HepG2 (cell line): ENCODE results near the gene PHRF1. TPM values are rescaled to one million over a fixed set of nuclear protein-coding genes. Genes with fewer than 3 reads are reported as not detected.

Experiments used
- HNF4G ChIP-seq, 2 experiments: sonication (generic) in 1 of 2; formaldehyde crosslinking in 1 of 2; IDR thresholded peaks; 2 replicates each; pipeline versions ENCODE4 v1.4.0 to v1.6.1; 2011 to 2020; ENCODE audit warnings: borderline replicate concordance in 2 of 2, low read depth in 2 of 2, mild to moderate bottlenecking in 2 of 2, low read length in 1 of 2, missing genetic modification reagents in 1 of 2, moderate library complexity in 1 of 2
- KLF9 ChIP-seq: IDR thresholded peaks from 2 replicates; pipeline ENCODE4 v1.6.1; 2016; ENCODE audit warnings: low read depth
- NFYC ChIP-seq: IDR thresholded peaks from 2 replicates; pipeline ENCODE4 v1.6.1; 2016; ENCODE audit warnings: missing genetic modification reagents, missing compliant biosample characterization
- RXRA ChIP-seq: sonication (generic); formaldehyde crosslinking; IDR thresholded peaks from 2 replicates; pipeline ENCODE4 v1.5.1; 2020; ENCODE audit warnings: missing genetic modification reagents
- SIX4 ChIP-seq: sonication (generic); formaldehyde crosslinking; IDR thresholded peaks from 2 replicates; pipeline ENCODE4 v1.4.0; 2020; ENCODE audit warnings: missing genetic modification reagents
- SP1 ChIP-seq, 2 experiments: fragments of 450-650 bp in 1 of 2; sonication (generic) in 1 of 2; formaldehyde crosslinking in 1 of 2; IDR thresholded peaks; 2 replicates each; pipeline versions ENCODE4 v1.4.0 to v1.6.1; 2016 to 2020; ENCODE audit warnings: missing genetic modification reagents in 1 of 2
- TARDBP ChIP-seq: sonication (generic); formaldehyde crosslinking; IDR thresholded peaks from 2 replicates; pipeline ENCODE4 v1.8.0; 2022; ENCODE audit warnings: mild to moderate bottlenecking, missing genetic modification reagents
- ZNF552 ChIP-seq: sonication (generic); formaldehyde crosslinking; IDR thresholded peaks from 2 replicates; pipeline ENCODE4 v1.9.0; 2022; ENCODE audit warnings: missing genetic modification reagents, mild to moderate bottlenecking, borderline replicate concordance
- ZNF746 ChIP-seq: sonication (generic); formaldehyde crosslinking; IDR thresholded peaks from 2 replicates; pipeline ENCODE4 v1.8.0; 2022; ENCODE audit warnings: mild to moderate bottlenecking, missing genetic modification reagents
- ZSCAN30 ChIP-seq: sonication (generic); formaldehyde crosslinking; IDR thresholded peaks from 2 replicates; pipeline ENCODE4 v1.5.0; 2020; ENCODE audit warnings: mild to moderate bottlenecking, missing genetic modification reagents
- polyA plus RNA-seq, 8 experiments: library from polyadenylated mRNA; depleted of rRNA in 3 of 8; stranded (reverse) in 7 of 8; unstranded in 1 of 8; fragments of >200 nt; fragmentation: Illumina TruSeq in 4 of 8; extraction: Trizol in 4 of 8; gene quantifications; 2 replicates each; pipeline versions ENCODE4 v1.2.1 to v1.2.3, GENCODE V29; 2011 to 2016; ENCODE audit warnings: low read depth in 4 of 8, missing spikeins in 1 of 8, mixed read lengths in 1 of 8; ENCODE audit not compliant: insufficient read depth in 1 of 8
- total RNA-seq, 5 experiments: library from RNA; depleted of rRNA; stranded (reverse); fragments of >200 nt; fragmentation: Illumina TruSeq; extraction: Trizol; gene quantifications; 2 replicates each; pipeline ENCODE4 v1.2.3, GENCODE V29; 2016; ENCODE audit warnings: low read depth in 1 of 5
- TF ChIP-seq, protein P1 (sequence below): sonication (generic); formaldehyde crosslinking; conservative IDR thresholded peaks from 2 replicates; pipeline ENCODE4 v1.5.0; 2020; ENCODE audit warnings: missing genetic modification reagents
- TF ChIP-seq, protein P2 (sequence below), 2 experiments: fragments of 450-650 bp in 1 of 2; sonication (generic) in 1 of 2; formaldehyde crosslinking in 1 of 2; IDR thresholded peaks; 2 replicates each; pipeline versions ENCODE4 v1.6.1 to v1.8.0; 2016 to 2022; ENCODE audit warnings: antibody characterized with exemption in 1 of 2, mild to moderate bottlenecking in 1 of 2, missing genetic modification reagents in 1 of 2
- TF ChIP-seq, protein P3 (sequence below): sonication (generic); formaldehyde crosslinking; IDR thresholded peaks from 2 replicates; pipeline ENCODE4 v1.4.0; 2020; ENCODE audit warnings: missing genetic modification reagents, mild to moderate bottlenecking, borderline replicate concordance

Gene PHRF1
- total and polyA plus RNA-seq, 2 of the 13 experiments (the other 11 are each of a cell fraction or from before 2014, with no cell fraction given): 8.2 to 16.7 TPM

DNA sequence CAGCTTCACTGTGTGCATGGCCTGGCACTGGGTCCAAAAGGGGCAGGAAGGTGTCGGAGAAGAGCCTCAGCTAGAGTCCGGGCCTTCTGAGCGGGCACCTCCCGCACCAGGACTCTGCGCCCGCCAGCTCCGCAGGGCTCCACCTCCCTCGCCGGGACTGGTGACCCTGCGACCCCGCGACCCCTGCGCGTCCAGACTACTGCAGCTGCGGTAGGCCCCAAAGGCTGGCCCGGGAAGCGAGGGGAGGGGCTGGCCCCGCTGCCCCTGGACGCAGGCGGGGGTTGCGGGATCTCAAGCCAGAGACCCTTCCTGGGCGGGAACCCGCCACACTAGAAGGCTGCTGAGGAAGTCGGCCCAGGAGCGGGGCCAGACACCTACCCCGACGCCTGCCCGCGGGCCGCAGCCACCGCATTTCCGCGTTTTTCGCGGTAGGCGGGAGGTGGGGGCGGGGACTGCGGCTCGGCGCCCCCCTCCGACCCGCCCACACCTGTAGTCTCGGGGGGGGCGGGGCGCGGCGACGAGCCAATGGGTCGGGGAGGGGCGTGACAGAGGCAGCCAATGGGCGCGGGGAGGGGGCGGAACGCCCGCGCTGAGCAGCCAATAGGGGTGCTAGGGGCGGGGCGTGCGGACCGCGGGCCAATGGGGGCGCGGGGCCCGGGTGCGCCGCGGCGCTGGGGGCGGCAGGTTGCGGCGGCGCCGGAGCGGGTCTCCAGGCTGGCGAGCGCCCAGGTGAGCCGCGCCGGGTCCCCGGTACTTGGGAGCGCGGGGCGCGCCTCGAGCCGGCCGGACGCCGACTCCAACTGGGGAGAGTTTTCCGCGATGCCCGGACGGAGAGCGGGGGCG is 15.7 kb upstream of the PHRF1 start, which contains the start of the genes LMNTD2 and RASSF7 (continued):
- peak; percentile 76; the same call in 1 of the 2 replicates for TF ChIP-seq ZNF746 (CRISPR knock-in tag)
- no peak for TF ChIP-seq KLF9 (CRISPR knock-in tag)
- peak; percentile 81 for TF ChIP-seq RXRA
- no peak for TF ChIP-seq SIX4 (CRISPR knock-in tag)
- TF ChIP-seq SP1 (IDR thresholded peaks at IDR 0.05): no peak
- TF ChIP-seq SP1 (CRISPR knock-in tag; IDR thresholded peaks at IDR 0.05): peak; percentile 93
- no peak for TF ChIP-seq ZSCAN30 (CRISPR knock-in tag)
- TF ChIP-seq, protein P1, sequence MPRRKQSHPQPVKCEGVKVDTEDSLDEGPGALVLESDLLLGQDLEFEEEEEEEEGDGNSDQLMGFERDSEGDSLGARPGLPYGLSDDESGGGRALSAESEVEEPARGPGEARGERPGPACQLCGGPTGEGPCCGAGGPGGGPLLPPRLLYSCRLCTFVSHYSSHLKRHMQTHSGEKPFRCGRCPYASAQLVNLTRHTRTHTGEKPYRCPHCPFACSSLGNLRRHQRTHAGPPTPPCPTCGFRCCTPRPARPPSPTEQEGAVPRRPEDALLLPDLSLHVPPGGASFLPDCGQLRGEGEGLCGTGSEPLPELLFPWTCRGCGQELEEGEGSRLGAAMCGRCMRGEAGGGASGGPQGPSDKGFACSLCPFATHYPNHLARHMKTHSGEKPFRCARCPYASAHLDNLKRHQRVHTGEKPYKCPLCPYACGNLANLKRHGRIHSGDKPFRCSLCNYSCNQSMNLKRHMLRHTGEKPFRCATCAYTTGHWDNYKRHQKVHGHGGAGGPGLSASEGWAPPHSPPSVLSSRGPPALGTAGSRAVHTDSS (CRISPR knock-in tag): no peak
- TF ChIP-seq TARDBP (CRISPR knock-in tag): no peak; the same call in 1 of the 2 replicates
- TF ChIP-seq ZNF552 (CRISPR knock-in tag): 0 out of 2 replicates have a peak, but pooled peaks have one; percentile 27
- no peak for TF ChIP-seq HNF4G (IDR thresholded peaks at IDR 0.05; ENCODE audit: borderline replicate concordance, low read depth, low read length)
- TF ChIP-seq HNF4G (CRISPR knock-in tag; IDR thresholded peaks at IDR 0.05; ENCODE audit: borderline replicate concordance, low read depth): no peak
- TF ChIP-seq, protein P2, sequence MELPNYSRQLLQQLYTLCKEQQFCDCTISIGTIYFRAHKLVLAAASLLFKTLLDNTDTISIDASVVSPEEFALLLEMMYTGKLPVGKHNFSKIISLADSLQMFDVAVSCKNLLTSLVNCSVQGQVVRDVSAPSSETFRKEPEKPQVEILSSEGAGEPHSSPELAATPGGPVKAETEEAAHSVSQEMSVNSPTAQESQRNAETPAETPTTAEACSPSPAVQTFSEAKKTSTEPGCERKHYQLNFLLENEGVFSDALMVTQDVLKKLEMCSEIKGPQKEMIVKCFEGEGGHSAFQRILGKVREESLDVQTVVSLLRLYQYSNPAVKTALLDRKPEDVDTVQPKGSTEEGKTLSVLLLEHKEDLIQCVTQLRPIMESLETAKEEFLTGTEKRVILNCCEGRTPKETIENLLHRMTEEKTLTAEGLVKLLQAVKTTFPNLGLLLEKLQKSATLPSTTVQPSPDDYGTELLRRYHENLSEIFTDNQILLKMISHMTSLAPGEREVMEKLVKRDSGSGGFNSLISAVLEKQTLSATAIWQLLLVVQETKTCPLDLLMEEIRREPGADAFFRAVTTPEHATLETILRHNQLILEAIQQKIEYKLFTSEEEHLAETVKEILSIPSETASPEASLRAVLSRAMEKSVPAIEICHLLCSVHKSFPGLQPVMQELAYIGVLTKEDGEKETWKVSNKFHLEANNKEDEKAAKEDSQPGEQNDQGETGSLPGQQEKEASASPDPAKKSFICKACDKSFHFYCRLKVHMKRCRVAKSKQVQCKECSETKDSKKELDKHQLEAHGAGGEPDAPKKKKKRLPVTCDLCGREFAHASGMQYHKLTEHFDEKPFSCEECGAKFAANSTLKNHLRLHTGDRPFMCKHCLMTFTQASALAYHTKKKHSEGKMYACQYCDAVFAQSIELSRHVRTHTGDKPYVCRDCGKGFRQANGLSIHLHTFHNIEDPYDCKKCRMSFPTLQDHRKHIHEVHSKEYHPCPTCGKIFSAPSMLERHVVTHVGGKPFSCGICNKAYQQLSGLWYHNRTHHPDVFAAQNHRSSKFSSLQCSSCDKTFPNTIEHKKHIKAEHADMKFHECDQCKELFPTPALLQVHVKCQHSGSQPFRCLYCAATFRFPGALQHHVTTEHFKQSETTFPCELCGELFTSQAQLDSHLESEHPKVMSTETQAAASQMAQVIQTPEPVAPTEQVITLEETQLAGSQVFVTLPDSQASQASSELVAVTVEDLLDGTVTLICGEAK (IDR thresholded peaks at IDR 0.05): no peak
- TF ChIP-seq, protein P2 (CRISPR knock-in tag; IDR thresholded peaks at IDR 0.05): peak; percentile 77
- TF ChIP-seq, protein P3, sequence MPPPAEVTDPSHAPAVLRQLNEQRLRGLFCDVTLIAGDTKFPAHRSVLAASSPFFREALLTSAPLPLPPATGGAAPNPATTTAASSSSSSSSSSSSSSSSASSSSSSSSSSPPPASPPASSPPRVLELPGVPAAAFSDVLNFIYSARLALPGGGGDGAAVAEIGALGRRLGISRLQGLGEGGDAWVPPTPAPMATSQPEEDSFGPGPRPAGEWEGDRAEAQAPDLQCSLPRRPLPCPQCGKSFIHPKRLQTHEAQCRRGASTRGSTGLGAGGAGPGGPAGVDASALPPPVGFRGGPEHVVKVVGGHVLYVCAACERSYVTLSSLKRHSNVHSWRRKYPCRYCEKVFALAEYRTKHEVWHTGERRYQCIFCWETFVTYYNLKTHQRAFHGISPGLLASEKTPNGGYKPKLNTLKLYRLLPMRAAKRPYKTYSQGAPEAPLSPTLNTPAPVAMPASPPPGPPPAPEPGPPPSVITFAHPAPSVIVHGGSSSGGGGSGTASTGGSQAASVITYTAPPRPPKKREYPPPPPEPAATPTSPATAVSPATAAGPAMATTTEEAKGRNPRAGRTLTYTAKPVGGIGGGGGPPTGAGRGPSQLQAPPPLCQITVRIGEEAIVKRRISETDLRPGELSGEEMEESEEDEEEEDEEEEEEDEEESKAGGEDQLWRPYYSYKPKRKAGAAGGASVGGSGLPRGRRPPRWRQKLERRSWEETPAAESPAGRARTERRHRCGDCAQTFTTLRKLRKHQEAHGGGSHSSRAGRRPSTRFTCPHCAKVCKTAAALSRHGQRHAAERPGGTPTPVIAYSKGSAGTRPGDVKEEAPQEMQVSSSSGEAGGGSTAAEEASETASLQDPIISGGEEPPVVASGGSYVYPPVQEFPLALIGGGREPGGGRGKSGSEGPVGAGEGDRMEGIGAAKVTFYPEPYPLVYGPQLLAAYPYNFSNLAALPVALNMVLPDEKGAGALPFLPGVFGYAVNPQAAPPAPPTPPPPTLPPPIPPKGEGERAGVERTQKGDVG: no peak
- peak; percentile 89 for TF ChIP-seq NFYC (CRISPR knock-in tag)
